Erythroblast (primary cell): Measurements from ENCODE around the gene TAGLN.
"Not testable (repeated sequence)": the region's sequence is repeated elsewhere in the genome, so short reads cannot be mapped to it uniquely, and the experiment has no call there.

ENCODE experiments used
- GATA1 ChIP-seq: IDR thresholded peaks from 2 replicates; pipeline ENCODE4 v1.6.1; 2011; ENCODE audit warnings: low read depth, mild to moderate bottlenecking, control low read depth, low read length, moderate library complexity
- POLR2A ChIP-seq: IDR thresholded peaks from 2 replicates; pipeline ENCODE4 v1.6.1; 2011; ENCODE audit warnings: mild to moderate bottlenecking, low read length

DNA sequence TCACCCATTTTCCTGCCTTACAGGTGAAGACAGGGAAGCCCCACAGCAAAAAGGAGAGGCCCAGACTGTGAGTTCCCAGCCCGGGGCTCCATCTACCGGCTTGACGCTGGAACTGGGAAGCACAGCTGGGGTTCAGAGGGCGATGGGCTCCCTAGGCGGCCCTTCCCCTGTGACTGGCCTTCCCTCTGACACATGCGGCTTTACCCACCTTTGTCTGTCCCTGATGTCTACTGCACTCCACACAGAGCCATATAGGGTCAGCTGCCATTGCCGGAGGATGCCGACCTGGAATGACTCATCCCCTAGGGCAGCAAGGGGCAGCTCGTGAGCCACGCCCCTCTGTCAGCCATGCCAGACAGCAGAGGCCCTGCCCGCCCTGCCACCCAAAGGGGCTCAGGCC, 7.7 kb downstream of the TAGLN start:
- TF ChIP-seq POLR2A, GATA1: not testable (repeated sequence)
